Measurements from ENCODE around the gene FOXK2.

FOXK2 gene

GRCh38 chr17:82605939-82606600 is 86.5 kb downstream of the FOXK2 start:
- no peak for DNase-seq (ENCODE audit: low read depth, low spot score)

- DNase-seq (ENCODE audit: low read depth, low spot score), result no peak
Measured at GRCh38 chr17:82608816-82609215, 89.3 kb downstream of the FOXK2 start.

GRCh38 chr17:82609655-82610054 is 90.1 kb downstream of the FOXK2 start:
- no peak for DNase-seq (ENCODE audit: low read depth, low spot score)

- DNase-seq (ENCODE audit: low read depth, low spot score), result no peak
Measured at GRCh38 chr17:82611140-82612058, 91.9 kb downstream of the FOXK2 start.

- DNase-seq (ENCODE audit: low read depth, low spot score), result no peak
Measured at GRCh38 chr17:82613283-82614094, 94.0 kb downstream of the FOXK2 start.

GRCh38 chr17:82614095-82614631 is 94.6 kb downstream of the FOXK2 start:
- DNase-seq (ENCODE audit: low read depth, low spot score), result no peak

GRCh38 chr17:82615084-82616020 is 95.8 kb downstream of the FOXK2 start:
- DNase-seq (ENCODE audit: low read depth, low spot score), result no peak

- DNase-seq (ENCODE audit: low read depth, low spot score), result no peak
Measured at GRCh38 chr17:82616021-82616711, 96.6 kb downstream of the FOXK2 start.

GRCh38 chr17:82619211-82619610 is 99.7 kb downstream of the FOXK2 start:
- DNase-seq (ENCODE audit: low read depth, low spot score), result no peak

- no peak for DNase-seq (ENCODE audit: low read depth, low spot score)
Measured at GRCh38 chr17:82619641-82620040, 100.1 kb downstream of the FOXK2 start.

- no peak for DNase-seq (ENCODE audit: low read depth, low spot score)
Measured at GRCh38 chr17:82623707-82624106, 104.2 kb downstream of the FOXK2 start.

- no peak for DNase-seq (ENCODE audit: low read depth, low spot score)
Measured at GRCh38 chr17:82627405-82627804, 107.9 kb downstream of the FOXK2 start.

- DNase-seq (ENCODE audit: low read depth, low spot score), result no peak
Measured at GRCh38 chr17:82629748-82630147, 110.2 kb downstream of the FOXK2 start.

- DNase-seq (ENCODE audit: low read depth, low spot score), result no peak
Measured at GRCh38 chr17:82630212-82630611, 110.7 kb downstream of the FOXK2 start.

GRCh38 chr17:82631544-82631943 is 112.0 kb downstream of the FOXK2 start:
- no peak for DNase-seq (ENCODE audit: low read depth, low spot score)

- no peak for DNase-seq (ENCODE audit: low read depth, low spot score)
Measured at GRCh38 chr17:82632451-82632850, 112.9 kb downstream of the FOXK2 start.

- DNase-seq (ENCODE audit: low read depth, low spot score), result no peak
Measured at GRCh38 chr17:82633343-82633742, 113.8 kb downstream of the FOXK2 start.

GRCh38 chr17:82636626-82637598 is 117.4 kb downstream of the FOXK2 start:
- no peak for DNase-seq (ENCODE audit: low read depth, low spot score)
